ENCODE measurements around the gene RBM23. TPM values are rescaled to one million over a fixed set of nuclear protein-coding genes. Genes with fewer than 3 reads are reported as not detected.
"Not testable (repeated sequence)": the region's sequence is repeated elsewhere in the genome, so short reads cannot be mapped to it uniquely, and the experiment has no call there.

RBM23 gene
- total RNA-seq: 100 to 1,000 TPM in 1 of 2 experiments, 10 to 100 TPM in 1; 87.9 to 111 TPM
- polyA plus RNA-seq (2013, experiment 1 of 2): 46.1 TPM
- 50.8 TPM for polyA plus RNA-seq (2013, experiment 2 of 2)
- 88.3 to 176 (median 120) reads per million in 172 experiments for total RNA-seq

- Histone ChIP-seq H3K4me3 (ENCODE audit: low read length) (peak within 1 kb of the TSS; percentile 74), H3K9me3 (ENCODE audit: control insufficient read depth in 1 of 2, insufficient read depth in 1 of 2, low read length in 2 of 2) (no peaks in the 10 kb centered on the region), H3K27me3 (ENCODE audit: control insufficient read depth in 1 of 2, insufficient read depth in 2 of 2, low read length in 2 of 2) (no peaks in the 10 kb centered on the region), H3K27ac (ENCODE audit: low read depth in 1 of 2, low read length in 2 of 2) (peak within 1 kb of the TSS; percentile 99 to 100), H3K4me1 (ENCODE audit: insufficient read depth, low read length) (peaks cover 38% of the 10 kb centered on the region), H3K36me3 (ENCODE audit: insufficient read depth, low read length) (peaks cover 34% of the 10 kb centered on the region)
- H3K27me3 Mint-ChIP-seq: peaks cover 4% of the 10 kb centered on the region
- H3K9me3 Mint-ChIP-seq: no peaks in the 10 kb centered on the region
- H3K4me1 Mint-ChIP-seq (ENCODE audit: low read depth): peaks cover 50% of the 10 kb centered on the region
- no peak for TF ChIP-seq CTCF (IDR thresholded peaks at IDR 0.05)
- peak within 1 kb of the TSS; percentile 88 for H3K4me3 Mint-ChIP-seq
- peaks cover 71% of the 10 kb centered on the region for H3K36me3 Mint-ChIP-seq (ENCODE audit: low read depth)
- DNase-seq (peak; percentile 99 to 100 (median 100)), ATAC-seq (ENCODE audit: poor library complexity) (peak; percentile 84)
- ChIA-PET CTCF (interaction anchor here (1.0 to 3.4 kb wide), 9 partner anchors 11 to 362 kb away, joined by 3 to 16 read pairs (median 4); partner anchors contain the start of genes LRP10 and PRMT5), POLR2A (interaction anchor here (0.7 to 5.6 kb wide), 18 partner anchors 9 to 363 kb away, joined by 3 to 68 read pairs (median 10); partner anchors contain the start of genes ACIN1, C14orf119, DAD1 and HAUS4)
- intact Hi-C loops (cut with DNase I, micrococcal nuclease): loop anchor here (1.0 to 5.0 kb wide), 3 partner anchors 10 to 152 kb away; partner anchors contain the start of genes LRP10 (in 2 of the 2), PRMT5 (in 2 of the 2) and OXA1L (in 1 of the 2)
- H3K27ac Mint-ChIP-seq: peak within 1 kb of the TSS; percentile 100
Observed at GRCh38 chr14:22918804-22919600, at the start of gene RBM23. Gene RBM23, minus strand, starts transcription at chr14:22919149.

- H3K27me3 Mint-ChIP-seq: no peaks in the 10 kb centered on the region
- intact Hi-C loops (cut with DNase I, micrococcal nuclease): no loop called here
- Histone ChIP-seq H3K27me3 (ENCODE audit: control insufficient read depth in 1 of 2, insufficient read depth in 2 of 2, low read length in 2 of 2) (no peaks in the 10 kb centered on the region), H3K4me3 (ENCODE audit: low read length) (no peak overlapping the region), H3K36me3 (ENCODE audit: insufficient read depth, low read length) (no peaks in the 10 kb centered on the region), H3K27ac (ENCODE audit: low read depth in 1 of 2, low read length in 2 of 2) (no peak overlapping the region), H3K9me3 (ENCODE audit: control insufficient read depth in 1 of 2, insufficient read depth in 1 of 2, low read length in 2 of 2) (no peaks in the 10 kb centered on the region), H3K4me1 (ENCODE audit: insufficient read depth, low read length) (no peaks in the 10 kb centered on the region)
- no peak overlapping the region for H3K27ac Mint-ChIP-seq
- POLR2A ChIA-PET: no interaction called here
- CTCF ChIA-PET: interaction anchor here (0.7 kb wide), 1 partner anchor 19 kb away, joined by 3 read pairs; no protein-coding TSS in a partner anchor
- H3K4me1 Mint-ChIP-seq (ENCODE audit: low read depth): no peaks in the 10 kb centered on the region
- TF ChIP-seq CTCF (IDR thresholded peaks at IDR 0.05): no peak
- H3K36me3 Mint-ChIP-seq (ENCODE audit: low read depth): no peaks in the 10 kb centered on the region
- H3K4me3 Mint-ChIP-seq: no peak overlapping the region
- no peaks in the 10 kb centered on the region for H3K9me3 Mint-ChIP-seq
- no peak for DNase-seq
- ATAC-seq (ENCODE audit: poor library complexity): no peak
Observed at GRCh38 chr14:22966783-22967269, 47.9 kb upstream of the RBM23 start.

DNA sequence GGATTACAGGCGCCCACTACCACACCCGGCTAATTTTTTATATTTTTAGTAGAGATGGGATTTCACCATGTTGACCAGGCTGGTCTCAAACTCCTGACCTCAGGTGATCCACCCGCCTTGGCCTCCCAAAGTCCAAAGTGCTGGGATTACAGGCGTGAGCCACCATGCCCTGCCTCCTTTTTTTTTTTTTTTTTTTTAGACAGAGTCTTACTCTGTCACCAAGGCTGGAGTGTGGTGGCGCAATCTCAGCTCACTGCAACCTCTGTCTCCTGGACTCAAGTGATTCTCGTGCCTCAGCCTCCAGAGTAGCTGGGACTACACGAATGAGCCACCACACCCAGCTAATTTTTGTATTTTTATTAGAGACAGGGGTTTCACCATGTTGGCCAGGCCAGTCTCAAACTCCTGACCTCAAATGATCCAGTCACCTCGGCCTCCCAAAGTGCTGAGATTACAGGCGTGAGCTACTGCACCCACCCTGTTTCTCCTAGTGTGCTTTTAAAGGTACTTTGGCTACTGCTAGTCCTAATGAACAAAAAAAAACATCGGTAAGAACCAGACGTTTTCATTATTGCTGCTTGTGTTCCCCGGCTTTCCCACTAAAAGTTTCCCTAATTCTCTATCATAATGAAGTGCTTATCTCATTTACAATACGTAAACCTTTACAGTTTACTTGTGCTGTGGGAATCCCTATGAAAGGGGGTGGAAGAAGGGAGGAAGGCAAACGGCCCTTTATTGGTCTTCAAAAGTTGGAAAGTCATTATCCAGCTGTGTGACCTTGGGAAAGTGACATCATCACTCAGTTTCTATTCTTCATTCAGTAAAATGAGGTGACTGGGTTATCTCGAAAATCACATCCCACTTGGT lies 47.2 kb upstream of the RBM23 start:
- POLR2A ChIA-PET: interaction anchor here (0.6 kb wide), 1 partner anchor 17 kb away, joined by 4 read pairs; no protein-coding TSS in a partner anchor
- not testable (repeated sequence) for H3K9me3 Mint-ChIP-seq

More for the DNA sequence above, 47.2 kb upstream of the RBM23 start:
- H3K4me1 Mint-ChIP-seq (ENCODE audit: low read depth); ATAC-seq (ENCODE audit: poor library complexity); H3K27me3 ChIP-seq (ENCODE audit: control insufficient read depth in 1 of 2, insufficient read depth in 2 of 2, low read length in 2 of 2); H3K36me3 Mint-ChIP-seq (ENCODE audit: low read depth); DNase-seq; H3K36me3 ChIP-seq (ENCODE audit: insufficient read depth, low read length); intact Hi-C loops (cut with DNase I, micrococcal nuclease); H3K27ac ChIP-seq (ENCODE audit: low read depth in 1 of 2, low read length in 2 of 2); H3K4me1 ChIP-seq (ENCODE audit: insufficient read depth, low read length); H3K4me3 ChIP-seq (ENCODE audit: low read length); H3K27me3 Mint-ChIP-seq; H3K4me3 Mint-ChIP-seq; H3K9me3 ChIP-seq (ENCODE audit: control insufficient read depth in 1 of 2, insufficient read depth in 1 of 2, low read length in 2 of 2); H3K27ac Mint-ChIP-seq: not testable (repeated sequence)
- CTCF ChIA-PET: interaction anchor here (0.7 to 2.0 kb wide), 2 partner anchors 20 kb away, joined by 3 to 5 read pairs; no protein-coding TSS in a partner anchor
